HepG2 (cell line): ENCODE results near the gene JAG1. TPM values are rescaled to one million over a fixed set of nuclear protein-coding genes. Genes with fewer than 3 reads are reported as not detected.

ENCODE experiments used
- CBFB ChIP-seq: sonication (generic); formaldehyde crosslinking; IDR thresholded peaks from 2 replicates; pipeline ENCODE4 v1.4.0; 2020; ENCODE audit warnings: missing genetic modification reagents
- GLI4 ChIP-seq: sonication (generic); formaldehyde crosslinking; IDR thresholded peaks from 2 replicates; pipeline ENCODE4 v1.5.1; 2020; ENCODE audit warnings: missing genetic modification reagents, mild to moderate bottlenecking, moderate library complexity, borderline replicate concordance
- HES4 ChIP-seq: sonication (generic); formaldehyde crosslinking; IDR thresholded peaks from 2 replicates; pipeline ENCODE4 v1.9.0; 2021; ENCODE audit warnings: mild to moderate bottlenecking, missing genetic modification reagents, borderline replicate concordance
- IRF2 ChIP-seq: IDR thresholded peaks from 2 replicates; pipeline ENCODE4 v1.6.1; 2018; ENCODE audit warnings: missing genetic modification reagents, missing compliant biosample characterization
- JARID2 ChIP-seq: sonication (generic); formaldehyde crosslinking; IDR thresholded peaks from 2 replicates; pipeline ENCODE4 v1.8.1; 2023; ENCODE audit warnings: missing genetic modification reagents, inconsistent platforms; ENCODE audit not compliant: insufficient replicate concordance
- PAX8 ChIP-seq: sonication (generic); formaldehyde crosslinking; IDR thresholded peaks from 2 replicates; pipeline ENCODE4 v1.8.0; 2022; ENCODE audit warnings: mild to moderate bottlenecking, missing genetic modification reagents, borderline replicate concordance
- POLR2AphosphoS5 ChIP-seq: IDR thresholded peaks from 2 replicates; pipeline ENCODE4 v1.6.1; 2012; ENCODE audit warnings: low read depth, low read length
- PRMT3 ChIP-seq: sonication (generic); formaldehyde crosslinking; IDR thresholded peaks from 2 replicates; pipeline ENCODE4 v1.8.1; 2022; ENCODE audit warnings: low read depth, mild to moderate bottlenecking, moderate library complexity, missing genetic modification reagents, borderline replicate concordance
- SCMH1 ChIP-seq: sonication (generic); formaldehyde crosslinking; IDR thresholded peaks from 2 replicates; pipeline ENCODE4 v1.9.0; 2021; ENCODE audit warnings: missing genetic modification reagents, mild to moderate bottlenecking, borderline replicate concordance
- TARDBP ChIP-seq: sonication (generic); formaldehyde crosslinking; IDR thresholded peaks from 2 replicates; pipeline ENCODE4 v1.8.0; 2022; ENCODE audit warnings: mild to moderate bottlenecking, missing genetic modification reagents
- ZBTB21 ChIP-seq: sonication (generic); formaldehyde crosslinking; IDR thresholded peaks from 2 replicates; pipeline ENCODE4 v1.4.0; 2020; ENCODE audit warnings: missing genetic modification reagents
- ZBTB4 ChIP-seq: sonication (generic); formaldehyde crosslinking; IDR thresholded peaks from 2 replicates; pipeline ENCODE4 v1.4.0; 2020; ENCODE audit warnings: missing genetic modification reagents, mild to moderate bottlenecking, borderline replicate concordance
- ZBTB49 ChIP-seq: sonication (generic); formaldehyde crosslinking; IDR thresholded peaks from 2 replicates; pipeline ENCODE4 v1.4.0; 2020; ENCODE audit warnings: missing genetic modification reagents, borderline replicate concordance
- ZMYM4 ChIP-seq: sonication (generic); formaldehyde crosslinking; IDR thresholded peaks from 2 replicates; pipeline ENCODE4 v1.8.1; 2023; ENCODE audit warnings: mild to moderate bottlenecking, missing genetic modification reagents
- ZNF678 ChIP-seq: sonication (generic); formaldehyde crosslinking; IDR thresholded peaks from 2 replicates; pipeline ENCODE4 v1.4.0; 2020; ENCODE audit warnings: mild to moderate bottlenecking, missing genetic modification reagents
- ZNF749 ChIP-seq: sonication (generic); formaldehyde crosslinking; IDR thresholded peaks from 2 replicates; pipeline ENCODE4 v1.8.0; 2022; ENCODE audit warnings: mild to moderate bottlenecking, missing genetic modification reagents, moderate library complexity, borderline replicate concordance
- ZNF776 ChIP-seq: sonication (generic); formaldehyde crosslinking; IDR thresholded peaks from 2 replicates; pipeline ENCODE4 v1.4.0; 2020; ENCODE audit warnings: mild to moderate bottlenecking, missing genetic modification reagents
- polyA plus RNA-seq, 8 experiments: library from polyadenylated mRNA; depleted of rRNA in 3 of 8; stranded (reverse) in 7 of 8; unstranded in 1 of 8; fragments of >200 nt; fragmentation: Illumina TruSeq in 4 of 8; extraction: Trizol in 4 of 8; gene quantifications; 2 replicates each; pipeline versions ENCODE4 v1.2.1 to v1.2.3, GENCODE V29; 2011 to 2016; ENCODE audit warnings: low read depth in 4 of 8, missing spikeins in 1 of 8, mixed read lengths in 1 of 8; ENCODE audit not compliant: insufficient read depth in 1 of 8
- total RNA-seq, 5 experiments: library from RNA; depleted of rRNA; stranded (reverse); fragments of >200 nt; fragmentation: Illumina TruSeq; extraction: Trizol; gene quantifications; 2 replicates each; pipeline ENCODE4 v1.2.3, GENCODE V29; 2016; ENCODE audit warnings: low read depth in 1 of 5
- TF ChIP-seq, protein P1 (sequence below): sonication (generic); formaldehyde crosslinking; IDR thresholded peaks from 2 replicates; pipeline ENCODE4 v1.4.0; 2020; ENCODE audit warnings: missing genetic modification reagents
- TF ChIP-seq, protein P2 (sequence below): sonication (generic); formaldehyde crosslinking; IDR thresholded peaks from 2 replicates; pipeline ENCODE4 v1.9.0; 2021; ENCODE audit warnings: missing genetic modification reagents, mild to moderate bottlenecking, borderline replicate concordance

The JAG1 gene
- total and polyA plus RNA-seq, 2 of the 13 experiments (the other 11 are each of a cell fraction or from before 2014, with no cell fraction given) = 47.1 to 56.3 TPM

DNA sequence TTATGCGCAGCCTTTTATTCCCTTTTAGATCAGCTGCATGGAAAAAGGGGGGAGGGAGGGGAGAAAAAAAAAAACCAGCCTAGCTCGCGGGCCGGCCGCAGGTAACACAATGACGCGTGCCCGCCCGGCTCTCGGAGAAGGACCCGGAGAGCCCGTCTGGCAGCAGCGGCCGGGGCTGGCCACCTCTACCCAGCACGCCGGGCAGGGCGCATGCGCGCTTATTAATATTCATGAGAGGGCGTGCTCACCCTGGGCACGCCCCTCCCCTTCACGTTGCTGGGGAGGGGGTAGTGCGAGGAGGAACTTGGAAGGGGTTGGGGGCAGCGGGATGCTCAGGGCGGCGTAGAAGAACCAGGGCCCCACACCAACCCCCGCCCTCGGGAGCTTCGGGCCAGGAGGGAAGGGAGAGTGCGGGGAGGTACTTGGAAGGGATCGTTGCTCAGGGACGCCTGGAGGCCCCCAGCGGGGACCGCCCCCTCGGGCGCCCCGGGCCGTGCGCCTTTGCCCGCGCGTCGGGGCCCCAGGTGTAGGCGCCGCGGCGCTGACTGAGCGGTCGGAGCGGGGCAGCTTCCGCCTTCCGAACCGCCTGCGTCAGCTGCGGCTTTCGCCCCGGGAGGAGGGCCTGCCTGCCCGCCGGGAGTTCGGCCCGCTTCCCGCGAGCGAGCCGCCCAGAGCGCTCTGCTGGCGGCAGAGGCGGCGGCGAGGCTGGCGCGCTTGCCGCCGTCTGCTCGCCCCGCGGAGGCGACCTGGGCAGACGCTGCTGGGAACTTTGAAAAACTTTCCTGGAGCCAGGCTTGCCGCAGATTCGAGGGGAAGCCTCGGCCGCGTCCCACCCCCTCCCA, at the start of gene JAG1 (continued):
- TF ChIP-seq PRMT3 (CRISPR knock-in tag) (0 out of 2 replicates have a peak, but pooled peaks have one; percentile 4), SCMH1 (no peak), CBFB (CRISPR knock-in tag) (no peak), ZBTB4 (CRISPR knock-in tag) (peak; percentile 10; the same call in 1 of the 2 replicates), JARID2 (CRISPR knock-in tag) (no peak), PAX8 (CRISPR knock-in tag) (0 out of 2 replicates have a peak, but pooled peaks have one; percentile 20), GLI4 (CRISPR knock-in tag) (no peak; the same call in 1 of the 2 replicates), POLR2AphosphoS5 (peak; percentile 98), ZBTB21 (no peak), ZBTB49 (no peak), ZNF678 (CRISPR knock-in tag) (peak; percentile 80; the same call in 1 of the 2 replicates), ZNF749 (CRISPR knock-in tag) (peak; percentile 24; the same call in 1 of the 2 replicates), ZNF776 (peak; percentile 95; the same call in 1 of the 2 replicates), TARDBP (CRISPR knock-in tag) (peak; percentile 77), ZMYM4 (CRISPR knock-in tag) (peak; percentile 80), IRF2 (CRISPR knock-in tag) (no peak; the same call in none of the 2 replicates), HES4 (CRISPR knock-in tag) (peak; percentile 74; the same call in 1 of the 2 replicates)
- TF ChIP-seq, protein P1, sequence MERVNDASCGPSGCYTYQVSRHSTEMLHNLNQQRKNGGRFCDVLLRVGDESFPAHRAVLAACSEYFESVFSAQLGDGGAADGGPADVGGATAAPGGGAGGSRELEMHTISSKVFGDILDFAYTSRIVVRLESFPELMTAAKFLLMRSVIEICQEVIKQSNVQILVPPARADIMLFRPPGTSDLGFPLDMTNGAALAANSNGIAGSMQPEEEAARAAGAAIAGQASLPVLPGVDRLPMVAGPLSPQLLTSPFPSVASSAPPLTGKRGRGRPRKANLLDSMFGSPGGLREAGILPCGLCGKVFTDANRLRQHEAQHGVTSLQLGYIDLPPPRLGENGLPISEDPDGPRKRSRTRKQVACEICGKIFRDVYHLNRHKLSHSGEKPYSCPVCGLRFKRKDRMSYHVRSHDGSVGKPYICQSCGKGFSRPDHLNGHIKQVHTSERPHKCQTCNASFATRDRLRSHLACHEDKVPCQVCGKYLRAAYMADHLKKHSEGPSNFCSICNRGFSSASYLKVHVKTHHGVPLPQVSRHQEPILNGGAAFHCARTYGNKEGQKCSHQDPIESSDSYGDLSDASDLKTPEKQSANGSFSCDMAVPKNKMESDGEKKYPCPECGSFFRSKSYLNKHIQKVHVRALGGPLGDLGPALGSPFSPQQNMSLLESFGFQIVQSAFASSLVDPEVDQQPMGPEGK = peak; percentile 98
- TF ChIP-seq, protein P2, sequence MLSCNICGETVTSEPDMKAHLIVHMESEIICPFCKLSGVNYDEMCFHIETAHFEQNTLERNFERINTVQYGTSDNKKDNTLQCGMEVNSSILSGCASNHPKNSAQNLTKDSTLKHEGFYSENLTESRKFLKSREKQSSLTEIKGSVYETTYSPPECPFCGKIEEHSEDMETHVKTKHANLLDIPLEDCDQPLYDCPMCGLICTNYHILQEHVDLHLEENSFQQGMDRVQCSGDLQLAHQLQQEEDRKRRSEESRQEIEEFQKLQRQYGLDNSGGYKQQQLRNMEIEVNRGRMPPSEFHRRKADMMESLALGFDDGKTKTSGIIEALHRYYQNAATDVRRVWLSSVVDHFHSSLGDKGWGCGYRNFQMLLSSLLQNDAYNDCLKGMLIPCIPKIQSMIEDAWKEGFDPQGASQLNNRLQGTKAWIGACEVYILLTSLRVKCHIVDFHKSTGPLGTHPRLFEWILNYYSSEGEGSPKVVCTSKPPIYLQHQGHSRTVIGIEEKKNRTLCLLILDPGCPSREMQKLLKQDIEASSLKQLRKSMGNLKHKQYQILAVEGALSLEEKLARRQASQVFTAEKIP (CRISPR knock-in tag) = no peak
